Mesenchymal stem cell (in vitro differentiated cells and primary cell): ENCODE results near the gene SCN3A.
A peak's percentile ranks its signal among the peaks of the same experiment; 100 is the strongest.

Experiments
- DNase-seq: peaks from one replicate; pipeline ENCODE4 v3.0.0-alpha.2; 2013
- H2AFZ ChIP-seq: one replicate; pipeline ENCODE4 v1.6.1; 2013; ENCODE audit warnings: low read depth, mild to moderate bottlenecking, control low read depth, inconsistent platforms, low read length, moderate library complexity
- H2AK5ac ChIP-seq: 2 replicates; pipeline ENCODE4 v1.6.1; 2013; ENCODE audit warnings: low read length, moderate library complexity, mild to moderate bottlenecking, inconsistent platforms; ENCODE audit not compliant: severe bottlenecking
- H2BK120ac ChIP-seq: one replicate; pipeline ENCODE4 v1.6.1; 2013; ENCODE audit warnings: low read depth, mild to moderate bottlenecking, inconsistent platforms, low read length, moderate library complexity
- H2BK12ac ChIP-seq, 2 experiments: one replicate each; pipeline ENCODE4 v1.6.1; 2013; ENCODE audit warnings: inconsistent platforms in 2 of 2, low read length in 2 of 2, mild to moderate bottlenecking in 2 of 2, moderate library complexity in 2 of 2, control low read depth in 1 of 2
- H2BK15ac ChIP-seq: one replicate; pipeline ENCODE4 v1.6.1; 2013; ENCODE audit warnings: mild to moderate bottlenecking, low read depth, inconsistent platforms; ENCODE audit not compliant: poor library complexity, severe bottlenecking
- H2BK5ac ChIP-seq: 2 replicates; pipeline ENCODE4 v1.6.1; 2013; ENCODE audit warnings: low read depth, mild to moderate bottlenecking, low read length, control low read depth, inconsistent platforms; ENCODE audit not compliant: poor library complexity, severe bottlenecking
- H3K14ac ChIP-seq, 2 experiments: one replicate each; pipeline ENCODE4 v1.6.1; 2013; ENCODE audit warnings: inconsistent platforms in 2 of 2, low read length in 2 of 2, control low read depth in 1 of 2, mild to moderate bottlenecking in 1 of 2, moderate library complexity in 1 of 2
- H3K18ac ChIP-seq, 2 experiments: one replicate each; pipeline ENCODE4 v1.6.1; 2013; ENCODE audit warnings: inconsistent platforms in 2 of 2, low read length in 2 of 2, control low read depth in 1 of 2, low read depth in 1 of 2, mild to moderate bottlenecking in 1 of 2
- H3K23ac ChIP-seq, 2 experiments: one replicate each; pipeline ENCODE4 v1.6.1; 2013; ENCODE audit warnings: inconsistent platforms in 2 of 2, low read length in 2 of 2, mild to moderate bottlenecking in 2 of 2, moderate library complexity in 2 of 2, control low read depth in 1 of 2
- H3K27ac ChIP-seq: 2 replicates; pipeline ENCODE4 v1.5.1; 2013; ENCODE audit warnings: mild to moderate bottlenecking, moderate library complexity, low read length, control low read depth, inconsistent platforms; ENCODE audit not compliant: poor library complexity, severe bottlenecking
- H3K27me3 ChIP-seq, 2 experiments: 2 replicates each; pipeline versions ENCODE4 v1.6.1 to v1.7.0; 2013; ENCODE audit warnings: low read length in 2 of 2, mild to moderate bottlenecking in 2 of 2, moderate library complexity in 2 of 2, control low read depth in 1 of 2, inconsistent platforms in 1 of 2; ENCODE audit not compliant: control insufficient read depth in 1 of 2, insufficient read depth in 1 of 2
- H3K36me3 ChIP-seq, 2 experiments: 2 replicates each; pipeline versions ENCODE4 v1.6.1 to v1.7.0; 2013; ENCODE audit warnings: low read length in 2 of 2, control low read depth in 1 of 2, inconsistent platforms in 1 of 2, low read depth in 1 of 2, mild to moderate bottlenecking in 1 of 2; ENCODE audit not compliant: insufficient read depth in 2 of 2, control insufficient read depth in 1 of 2
- H3K4ac ChIP-seq, 2 experiments: one replicate each; pipeline ENCODE4 v1.6.1; 2013; ENCODE audit warnings: inconsistent platforms in 2 of 2, low read length in 2 of 2, mild to moderate bottlenecking in 2 of 2, moderate library complexity in 2 of 2, control low read depth in 1 of 2, low read depth in 1 of 2
- H3K4me1 ChIP-seq: 2 replicates; pipeline ENCODE4 v1.6.1; 2013; ENCODE audit warnings: low read depth, low read length, control low read depth; ENCODE audit not compliant: control insufficient read depth, insufficient read depth
- H3K4me2 ChIP-seq: 2 replicates; pipeline ENCODE4 v1.6.1; 2013; ENCODE audit warnings: low read length, mild to moderate bottlenecking, inconsistent platforms; ENCODE audit not compliant: poor library complexity, severe bottlenecking
- H3K4me3 ChIP-seq, 2 experiments: 2 replicates each; pipeline versions ENCODE4 v1.5.1 to v1.7.0; 2013; ENCODE audit warnings: low read length in 2 of 2, mild to moderate bottlenecking in 2 of 2, control low read depth in 1 of 2, low read depth in 1 of 2; ENCODE audit not compliant: insufficient read depth in 1 of 2
- H3K79me1 ChIP-seq: replicated peaks from 2 replicates; pipeline ENCODE4 v1.6.1; 2013; ENCODE audit warnings: mild to moderate bottlenecking, control low read depth, low read length, inconsistent platforms; ENCODE audit not compliant: poor library complexity, severe bottlenecking
- H3K9ac ChIP-seq: 2 replicates; pipeline ENCODE4 v1.7.0; 2013; ENCODE audit warnings: mild to moderate bottlenecking, low read length, moderate library complexity
- H3K9me3 ChIP-seq: 2 replicates; pipeline ENCODE4 v1.7.0; 2013; ENCODE audit warnings: mild to moderate bottlenecking, low read length; ENCODE audit not compliant: control insufficient read depth
- H4K8ac ChIP-seq: one replicate; pipeline ENCODE4 v1.6.1; 2013; ENCODE audit warnings: inconsistent platforms, mild to moderate bottlenecking, low read length, moderate library complexity
- H4K91ac ChIP-seq: one replicate; pipeline ENCODE4 v1.6.1; 2013; ENCODE audit warnings: mild to moderate bottlenecking, low read length, inconsistent platforms
- WGBS: methylation state at CpG from one replicate; pipeline ENCODE4 v1.1.7; 2013; ENCODE audit warnings: mixed read lengths; 5-methylcytosine and 5-hydroxymethylcytosine counted together

The SCN3A gene

DNA sequence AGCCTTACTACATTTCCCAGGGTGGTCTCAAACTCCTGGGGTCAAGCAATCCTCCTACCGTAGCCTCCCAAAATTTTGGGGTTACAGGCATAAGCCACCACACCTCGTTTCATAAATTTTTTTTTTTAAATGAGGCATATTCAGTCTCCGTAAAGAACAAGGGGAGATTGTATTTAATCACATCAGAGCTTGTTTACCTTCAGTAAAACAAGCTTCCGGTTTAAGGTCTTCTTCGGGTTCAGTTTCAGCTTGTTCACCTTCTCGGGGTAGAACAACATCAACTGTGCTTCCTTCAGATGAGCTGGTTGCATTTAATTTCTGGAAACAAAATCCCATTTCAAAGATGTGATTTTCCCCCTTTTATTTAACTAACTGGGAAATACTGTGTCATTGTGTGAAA lies 88.6 kb downstream of the SCN3A start:
- Histone ChIP-seq H3K79me1 (no peaks in the 10 kb centered on the region), H3K36me3 (no peaks in the 10 kb centered on the region), H4K8ac (no peak overlapping the region), H3K27ac (no peak overlapping the region), H2BK5ac (no peak overlapping the region), H3K4me1 (no peaks in the 10 kb centered on the region), H2BK12ac (no peak overlapping the region), H3K23ac (no peak overlapping the region), H3K27me3 (no peaks in the 10 kb centered on the region), H3K4me3 (no peak overlapping the region), H3K4me2 (no peak overlapping the region), H2AK5ac (peak overlapping the region; percentile 45), H3K9ac (no peak overlapping the region), H2AFZ (no peak overlapping the region), H2BK120ac (no peak overlapping the region), H3K18ac (no peak overlapping the region), H3K9me3 (no peaks in the 10 kb centered on the region), H3K4ac (peak overlapping the region in 1 of 2 experiments; percentile 41), H2BK15ac (no peak overlapping the region), H4K91ac (no peak overlapping the region), H3K14ac (no peak overlapping the region)
- DNase-seq, result no peak
- WGBS, result 89% methylated on average over 5 of the region's 6 CpGs

- Histone ChIP-seq H4K91ac (no peak overlapping the region), H3K14ac (no peak overlapping the region), H2BK120ac (no peak overlapping the region), H2BK15ac (no peak overlapping the region), H3K4ac (no peak overlapping the region), H3K9ac (no peak overlapping the region), H3K23ac (no peak overlapping the region), H3K4me3 (peak overlapping the region in 1 of 2 experiments; percentile 38), H3K9me3 (no peaks in the 10 kb centered on the region), H4K8ac (no peak overlapping the region), H2AK5ac (no peak overlapping the region), H3K27ac (peak overlapping the region; percentile 37), H3K4me2 (peak overlapping the region; percentile 40), H2BK5ac (no peak overlapping the region), H2BK12ac (no peak overlapping the region), H3K18ac (no peak overlapping the region), H3K36me3 (no peaks in the 10 kb centered on the region), H3K4me1 (no peaks in the 10 kb centered on the region), H2AFZ (no peak overlapping the region), H3K27me3 (no peaks in the 10 kb centered on the region), H3K79me1 (no peaks in the 10 kb centered on the region)
- WGBS, result 0% methylated on average over 4 of the region's 4 CpGs
- peak; percentile 85 for DNase-seq
Measured at GRCh38 chr2:165114346-165114939, 89.4 kb downstream of the SCN3A start.

GRCh38 chr2:165113414-165113813 lies 90.4 kb downstream of the SCN3A start:
- Histone ChIP-seq H4K91ac (no peak overlapping the region), H3K9ac (no peak overlapping the region), H3K27me3 (no peaks in the 10 kb centered on the region), H3K18ac (no peak overlapping the region), H3K79me1 (no peaks in the 10 kb centered on the region), H3K4me2 (no peak overlapping the region), H3K23ac (no peak overlapping the region), H4K8ac (no peak overlapping the region), H3K4ac (no peak overlapping the region), H2BK15ac (no peak overlapping the region), H2BK12ac (no peak overlapping the region), H2BK5ac (no peak overlapping the region), H2BK120ac (no peak overlapping the region), H3K14ac (no peak overlapping the region), H3K4me3 (no peak overlapping the region), H3K36me3 (no peaks in the 10 kb centered on the region), H3K27ac (peak overlapping the region; percentile 26), H2AFZ (no peak overlapping the region), H3K9me3 (no peaks in the 10 kb centered on the region), H3K4me1 (no peaks in the 10 kb centered on the region), H2AK5ac (no peak overlapping the region)
- DNase-seq, result peak; percentile 75
- WGBS, result 1% methylated on average over 2 of the region's 2 CpGs

GRCh38 chr2:165112789-165113188 lies 91.1 kb downstream of the SCN3A start:
- H2BK12ac ChIP-seq, result no peak overlapping the region
- no peak overlapping the region for H2BK5ac ChIP-seq
- no peak overlapping the region for H2AFZ ChIP-seq
- no peak overlapping the region for H3K14ac ChIP-seq
- no peak overlapping the region for H2AK5ac ChIP-seq
- H2BK15ac ChIP-seq, result no peak overlapping the region
- no CpG with 5 or more reads among the region's 2 CpGs for WGBS
- H3K23ac ChIP-seq, result no peak overlapping the region
- H3K4me2 ChIP-seq, result no peak overlapping the region
- no peak overlapping the region for H3K4me3 ChIP-seq
- H3K36me3 ChIP-seq, result no peaks in the 10 kb centered on the region
- no peaks in the 10 kb centered on the region for H3K27me3 ChIP-seq
- no peak overlapping the region for H4K91ac ChIP-seq
- no peak overlapping the region for H3K27ac ChIP-seq
- no peak overlapping the region for H2BK120ac ChIP-seq
- no peaks in the 10 kb centered on the region for H3K4me1 ChIP-seq
- H3K9ac ChIP-seq, result no peak overlapping the region
- no peak overlapping the region for H4K8ac ChIP-seq
- DNase-seq, result no peak
- H3K4ac ChIP-seq, result no peak overlapping the region
- H3K79me1 ChIP-seq, result no peaks in the 10 kb centered on the region
- no peak overlapping the region for H3K18ac ChIP-seq
- no peaks in the 10 kb centered on the region for H3K9me3 ChIP-seq
